ENCODE data around the gene PDE2A. TPM values are rescaled to one million over a fixed set of nuclear protein-coding genes. Genes with fewer than 3 reads are reported as not detected.

Gene PDE2A
- total and polyA plus RNA-seq, 2 donors (not counting 3 experiments of a cell fraction or from before 2014, with no cell fraction given), result 14.8 to 16.8 TPM

- Histone ChIP-seq H4K20me1 (replicated peaks; ENCODE audit: control insufficient read depth, extremely low read depth, insufficient read depth, low read length) (no peaks in the 10 kb centered on the region), H2AFZ (ENCODE audit: low read depth, low read length) (no peak overlapping the region), H3K79me2 (ENCODE audit: control insufficient read depth, insufficient read depth, low read length) (no peaks in the 10 kb centered on the region), H3K9ac (replicated peaks; ENCODE audit: extremely low read depth, insufficient read depth, low read length) (no peak overlapping the region), H3K27me3 (ENCODE audit: control insufficient read depth in 2 of 2, insufficient read depth in 2 of 2, low read length in 2 of 2) (no peaks in the 10 kb centered on the region), H3K4me1 (ENCODE audit: control insufficient read depth, extremely low read depth, insufficient read depth, low read length) (no peaks in the 10 kb centered on the region), H3K9me1 (replicated peaks; ENCODE audit: control insufficient read depth, extremely low read depth, insufficient read depth, low read length) (no peaks in the 10 kb centered on the region), H3K27ac (ENCODE audit: insufficient read depth, low read depth, low read length) (no peak overlapping the region), H3K4me2 (ENCODE audit: insufficient read depth, low read length) (no peak overlapping the region), H3K36me3 (ENCODE audit: control insufficient read depth in 2 of 2, extremely low read depth in 1 of 2, insufficient read depth in 2 of 2, low read length in 2 of 2) (peaks cover 5 to 51% of the 10 kb centered on the region in 2 experiments), H3K4me3 (replicated peaks in 1 of 3; ENCODE audit: insufficient read depth in 1 of 3, low read depth in 1 of 3, low read length in 3 of 3) (no peak overlapping the region), H3K9me3 (replicated peaks; ENCODE audit: control insufficient read depth, insufficient read depth, low read length) (no peaks in the 10 kb centered on the region)
- CTCF ChIA-PET, result interaction anchor here (0.6 kb wide), 1 partner anchor 312 kb away, joined by 3 read pairs; no protein-coding TSS in a partner anchor
- TF ChIP-seq POLR2AphosphoS5 (IDR thresholded peaks at IDR 0.05; ENCODE audit: insufficient read depth, low read depth, low read length) (no peak), POLR2A (IDR thresholded peaks at IDR 0.05; ENCODE audit: low read depth, low read length) (no peak), FOS (IDR thresholded peaks at IDR 0.05; ENCODE audit: borderline replicate concordance, insufficient read depth, low read length) (no peak), EZH2 (IDR thresholded peaks at IDR 0.05; ENCODE audit: borderline replicate concordance, low read depth, low read length, severe bottlenecking) (no peak), JUN (IDR thresholded peaks at IDR 0.05; ENCODE audit: borderline replicate concordance, insufficient read depth, insufficient read length, low read depth) (no peak), MYC (IDR thresholded peaks at IDR 0.05; ENCODE audit: low read depth, low read length) (no peak), GATA2 (IDR thresholded peaks at IDR 0.05; ENCODE audit: insufficient read depth, insufficient read length, low read depth, low read length) (no peak)
- TF ChIP-seq, protein P1, sequence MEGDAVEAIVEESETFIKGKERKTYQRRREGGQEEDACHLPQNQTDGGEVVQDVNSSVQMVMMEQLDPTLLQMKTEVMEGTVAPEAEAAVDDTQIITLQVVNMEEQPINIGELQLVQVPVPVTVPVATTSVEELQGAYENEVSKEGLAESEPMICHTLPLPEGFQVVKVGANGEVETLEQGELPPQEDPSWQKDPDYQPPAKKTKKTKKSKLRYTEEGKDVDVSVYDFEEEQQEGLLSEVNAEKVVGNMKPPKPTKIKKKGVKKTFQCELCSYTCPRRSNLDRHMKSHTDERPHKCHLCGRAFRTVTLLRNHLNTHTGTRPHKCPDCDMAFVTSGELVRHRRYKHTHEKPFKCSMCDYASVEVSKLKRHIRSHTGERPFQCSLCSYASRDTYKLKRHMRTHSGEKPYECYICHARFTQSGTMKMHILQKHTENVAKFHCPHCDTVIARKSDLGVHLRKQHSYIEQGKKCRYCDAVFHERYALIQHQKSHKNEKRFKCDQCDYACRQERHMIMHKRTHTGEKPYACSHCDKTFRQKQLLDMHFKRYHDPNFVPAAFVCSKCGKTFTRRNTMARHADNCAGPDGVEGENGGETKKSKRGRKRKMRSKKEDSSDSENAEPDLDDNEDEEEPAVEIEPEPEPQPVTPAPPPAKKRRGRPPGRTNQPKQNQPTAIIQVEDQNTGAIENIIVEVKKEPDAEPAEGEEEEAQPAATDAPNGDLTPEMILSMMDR (IDR thresholded peaks at IDR 0.05; ENCODE audit: extremely low read depth in 1 of 2, insufficient read depth in 1 of 2, low read depth in 1 of 2, low read length in 2 of 2), result no peak
- TF ChIP-seq, protein P2, sequence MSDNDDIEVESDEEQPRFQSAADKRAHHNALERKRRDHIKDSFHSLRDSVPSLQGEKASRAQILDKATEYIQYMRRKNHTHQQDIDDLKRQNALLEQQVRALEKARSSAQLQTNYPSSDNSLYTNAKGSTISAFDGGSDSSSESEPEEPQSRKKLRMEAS (IDR thresholded peaks at IDR 0.05; ENCODE audit: insufficient read depth, insufficient read length), result no peak
- intact Hi-C loops (cut with micrococcal nuclease) (no loop called here), dilution Hi-C loops (cut with MboI; ENCODE audit: extremely low pct_ligation_motif_present, low sequenced_read_pairs) (no loop called here)
- POLR2A ChIA-PET, result no interaction called here
- BruUV-seq (replicated peaks), result no TSS peak
- FAIRE-seq (no peak), DNase-seq (ENCODE audit: low read depth, low spot score) (no peak)
Observed at GRCh38 chr11:72702096-72702495, 27.9 kb upstream of the PDE2A start.

All from endothelial cell of umbilical vein (primary cell).